D341Med (cell line): ENCODE results near the gene ABCB11.
A peak's percentile ranks its signal among the peaks of the same experiment; 100 is the strongest.

Experiments
- DNase-seq: peaks from one replicate; pipeline ENCODE4 v3.0.0; 2012; ENCODE audit warnings: low spot score

Gene ABCB11

GRCh38 chr2:168929031-168929430, 102.1 kb downstream of the ABCB11 start:
- DNase-seq: no peak

- DNase-seq: no peak
Observed at GRCh38 chr2:168928113-168928831, 102.9 kb downstream of the ABCB11 start.

GRCh38 chr2:168926621-168927386, 104.3 kb downstream of the ABCB11 start:
- DNase-seq: no peak

- peak; percentile 24 for DNase-seq
Observed at GRCh38 chr2:168920504-168921157, 110.5 kb downstream of the ABCB11 start.

- DNase-seq: no peak
Observed at GRCh38 chr2:168916331-168916675, 114.8 kb downstream of the ABCB11 start.

GRCh38 chr2:168915441-168916330, 115.4 kb downstream of the ABCB11 start:
- no peak for DNase-seq

GRCh38 chr2:168913495-168913894, 117.6 kb downstream of the ABCB11 start:
- no peak for DNase-seq

- DNase-seq: no peak
Observed at GRCh38 chr2:168912901-168913369, 118.2 kb downstream of the ABCB11 start.

- DNase-seq: no peak
Observed at GRCh38 chr2:168912466-168912865, 118.7 kb downstream of the ABCB11 start.

- DNase-seq: no peak
Observed at GRCh38 chr2:168910330-168910729, 120.8 kb downstream of the ABCB11 start.

GRCh38 chr2:168907940-168908662, 123.0 kb downstream of the ABCB11 start:
- DNase-seq: no peak

- DNase-seq: no peak
Observed at GRCh38 chr2:168904358-168904757, 126.8 kb downstream of the ABCB11 start.

GRCh38 chr2:168903888-168904287, 127.2 kb downstream of the ABCB11 start:
- no peak for DNase-seq

GRCh38 chr2:168901003-168901402, 130.1 kb downstream of the ABCB11 start, which contains the start of gene G6PC2:
G6PC2 (plus strand) TSS chr2:168901291; CDS start chr2:168901332, 41 bp downstream.
- no peak for DNase-seq

GRCh38 chr2:168897449-168897848, 133.7 kb downstream of the ABCB11 start:
- no peak for DNase-seq

GRCh38 chr2:168896783-168897182, 134.3 kb downstream of the ABCB11 start:
- no peak for DNase-seq

GRCh38 chr2:168895771-168896170, 135.4 kb downstream of the ABCB11 start:
- no peak for DNase-seq

GRCh38 chr2:168894720-168895119, 136.4 kb downstream of the ABCB11 start:
- DNase-seq: no peak

GRCh38 chr2:168894101-168894500, 137.0 kb downstream of the ABCB11 start:
- DNase-seq: no peak

GRCh38 chr2:168892327-168892726, 138.8 kb downstream of the ABCB11 start:
- DNase-seq: no peak
